IMR-90 (cell line): Measurements from ENCODE around the gene CASTOR1. TPM values are rescaled to one million over a fixed set of nuclear protein-coding genes. Genes with fewer than 3 reads are reported as not detected.

Source experiments
- ATAC-seq: fragments of 200-7000 bp; cut with Tn5 transposase; 2 replicates; pipeline ENCODE4 v1.9.1; 2020; ENCODE audit warnings: low read depth, mild to moderate bottlenecking, moderate library complexity
- BruUV-seq: library from RNA; stranded (reverse); fragments of 400-500 nt; replicated peaks from 2 replicates; lab custom pipeline; 2021; lab: Mats Ljungman, UMichigan
- CTCF ChIA-PET: fragments of 300-600 bp; formaldehyde crosslinking; extraction: SDS; loops from one replicate; lab custom pipeline; 2021; ENCODE audit warnings: antibody characterized with exemption; lab: Yijun Ruan, JAX
- POLR2A ChIA-PET: fragments of 300-600 bp; sonication (Branson Sonifier 250); formaldehyde crosslinking; loops from one replicate; lab custom pipeline; 2022; ENCODE audit warnings: antibody characterized with exemption; ENCODE audit not compliant: unreplicated experiment; lab: Charles Lee
- DNase-seq: peaks from one replicate; pipeline ENCODE4 v3.0.0; 2013
- H2AFZ ChIP-seq: replicated peaks from 2 replicates; pipeline ENCODE3; 2013; ENCODE audit warnings: low read length, mild to moderate bottlenecking; ENCODE audit not compliant: poor library complexity
- H2AK5ac ChIP-seq: 2 replicates; pipeline ENCODE4 v1.6.1; 2013; ENCODE audit warnings: low read depth, low read length, inconsistent platforms
- H2AK9ac ChIP-seq: replicated peaks from 2 replicates; pipeline ENCODE3; 2013; ENCODE audit warnings: mild to moderate bottlenecking, low read depth, low read length, moderate library complexity; ENCODE audit not compliant: poor library complexity
- H2BK120ac ChIP-seq: 2 replicates; pipeline ENCODE4 v1.6.1; 2013; ENCODE audit warnings: low read depth, low read length, inconsistent platforms
- H2BK15ac ChIP-seq: 3 replicates; pipeline ENCODE4 v1.6.1; 2013; ENCODE audit warnings: low read depth, low read length, inconsistent platforms
- H2BK20ac ChIP-seq: 2 replicates; pipeline ENCODE4 v1.6.1; 2013; ENCODE audit warnings: low read depth, mild to moderate bottlenecking, inconsistent platforms, low read length, moderate library complexity
- H2BK5ac ChIP-seq: 2 replicates; pipeline ENCODE4 v1.6.1; 2013; ENCODE audit warnings: mild to moderate bottlenecking, low read depth, low read length, inconsistent platforms; ENCODE audit not compliant: poor library complexity, severe bottlenecking
- H3K14ac ChIP-seq: replicated peaks from 2 replicates; pipeline ENCODE4 v1.6.1; 2013; ENCODE audit warnings: low read depth, low read length, inconsistent platforms
- H3K18ac ChIP-seq: 2 replicates; pipeline ENCODE4 v1.6.1; 2013; ENCODE audit warnings: low read depth, low read length, control low read depth
- H3K23ac ChIP-seq: 2 replicates; pipeline ENCODE4 v1.6.1; 2013; ENCODE audit warnings: low read depth, low read length, inconsistent platforms
- H3K27ac ChIP-seq: 2 replicates; pipeline ENCODE4 v1.5.1; 2013; ENCODE audit warnings: mild to moderate bottlenecking, control low read depth, low read length; ENCODE audit not compliant: insufficient read depth
- H3K27me3 ChIP-seq: 2 replicates; pipeline ENCODE4 v1.6.1; 2013; ENCODE audit warnings: low read length; ENCODE audit not compliant: control insufficient read depth, insufficient read depth
- H3K36me3 ChIP-seq: 2 replicates; pipeline ENCODE4 v1.6.1; 2013; ENCODE audit warnings: low read length, mixed read lengths; ENCODE audit not compliant: control insufficient read depth, insufficient read depth
- H3K4ac ChIP-seq: 2 replicates; pipeline ENCODE4 v1.6.1; 2013; ENCODE audit warnings: low read depth, low read length, inconsistent platforms
- H3K4me1 ChIP-seq: 2 replicates; pipeline ENCODE4 v1.6.1; 2013; ENCODE audit warnings: low read length, mixed read lengths; ENCODE audit not compliant: control insufficient read depth, insufficient read depth
- H3K4me2 ChIP-seq: 2 replicates; pipeline ENCODE4 v1.6.1; 2013; ENCODE audit warnings: low read depth, mild to moderate bottlenecking, control low read depth, low read length, moderate library complexity
- H3K4me3 ChIP-seq: 2 replicates; pipeline ENCODE4 v1.5.1; 2013; ENCODE audit warnings: low read depth, mild to moderate bottlenecking, control low read depth, low read length, moderate library complexity; ENCODE audit not compliant: insufficient read depth
- H3K56ac ChIP-seq: 2 replicates; pipeline ENCODE4 v1.6.1; 2013; ENCODE audit warnings: low read length, inconsistent platforms; ENCODE audit not compliant: insufficient read depth; ENCODE audit errors: extremely low read depth
- H3K79me1 ChIP-seq, 2 experiments: 2 replicates each; pipeline ENCODE4 v1.6.1; 2013; ENCODE audit warnings: low read length in 2 of 2, inconsistent platforms in 1 of 2, low read depth in 1 of 2
- H3K9ac ChIP-seq: 2 replicates; pipeline ENCODE4 v1.6.1; 2013; ENCODE audit warnings: low read depth, low read length, control low read depth
- H3K9me1 ChIP-seq: 2 replicates; pipeline ENCODE4 v1.6.1; 2013; ENCODE audit warnings: low read length, inconsistent platforms; ENCODE audit not compliant: insufficient read depth
- H3K9me3 ChIP-seq: 2 replicates; pipeline ENCODE4 v1.6.1; 2013; ENCODE audit warnings: low read length; ENCODE audit not compliant: control insufficient read depth, insufficient read depth
- H4K20me1 ChIP-seq: 2 replicates; pipeline ENCODE4 v1.6.1; 2013; ENCODE audit warnings: low read length, inconsistent platforms; ENCODE audit not compliant: insufficient read depth
- H4K5ac ChIP-seq: 2 replicates; pipeline ENCODE4 v1.6.1; 2013; ENCODE audit warnings: mild to moderate bottlenecking, low read depth, low read length, control low read depth
- H4K8ac ChIP-seq, 2 experiments: 2 replicates each; pipeline ENCODE4 v1.6.1; 2013; ENCODE audit warnings: low read depth in 2 of 2, low read length in 2 of 2, control low read depth in 1 of 2, inconsistent platforms in 1 of 2
- H4K91ac ChIP-seq: 2 replicates; pipeline ENCODE4 v1.6.1; 2013; ENCODE audit warnings: low read depth, low read length, inconsistent platforms; ENCODE audit not compliant: insufficient read depth
- BHLHE40 ChIP-seq: fragments of 150-350 bp; IDR thresholded peaks from 2 replicates; pipeline ENCODE4 v1.6.1; 2016; ENCODE audit warnings: mild to moderate bottlenecking, low read depth, low read length
- CEBPB ChIP-seq: IDR thresholded peaks from 2 replicates; pipeline ENCODE4 v1.6.1; 2012; ENCODE audit warnings: low read depth, low read length, improper control_type of control experiment
- CHD1 ChIP-seq: IDR thresholded peaks from 2 replicates; pipeline ENCODE4 v1.6.1; 2012; ENCODE audit warnings: low read depth, low read length, improper control_type of control experiment
- FOS ChIP-seq: fragments of 150-350 bp; IDR thresholded peaks from 2 replicates; pipeline ENCODE4 v1.6.1; 2016; ENCODE audit warnings: low read depth, low read length
- MAFK ChIP-seq: IDR thresholded peaks from 2 replicates; pipeline ENCODE4 v1.6.1; 2012; ENCODE audit warnings: low read depth, low read length, improper control_type of control experiment
- MAZ ChIP-seq: IDR thresholded peaks from 2 replicates; pipeline ENCODE4 v1.6.1; 2012; ENCODE audit warnings: low read depth, mild to moderate bottlenecking, low read length, improper control_type of control experiment, moderate library complexity, borderline replicate concordance
- MXI1 ChIP-seq: IDR thresholded peaks from 2 replicates; pipeline ENCODE4 v1.6.1; 2012; ENCODE audit warnings: low read depth, mild to moderate bottlenecking, low read length, moderate library complexity, borderline replicate concordance
- POLR2A ChIP-seq: IDR thresholded peaks from 2 replicates; pipeline ENCODE4 v1.6.1; 2012; ENCODE audit warnings: mild to moderate bottlenecking, low read depth, low read length
- RAD21 ChIP-seq: IDR thresholded peaks from 2 replicates; pipeline ENCODE4 v1.6.1; 2012; ENCODE audit warnings: low read length, improper control_type of control experiment
- RCOR1 ChIP-seq: IDR thresholded peaks from 2 replicates; pipeline ENCODE4 v1.6.1; 2012; ENCODE audit warnings: mild to moderate bottlenecking, low read length, improper control_type of control experiment; ENCODE audit not compliant: insufficient replicate concordance
- RFX5 ChIP-seq: IDR thresholded peaks from 2 replicates; pipeline ENCODE4 v1.8.0; 2012; ENCODE audit warnings: low read depth, mild to moderate bottlenecking, low read length, moderate library complexity
- SMC3 ChIP-seq: fragments of 150-350 bp; IDR thresholded peaks from 2 replicates; pipeline ENCODE4 v1.6.1; 2016; ENCODE audit warnings: low read depth, mild to moderate bottlenecking, antibody characterized with exemption, low read length, moderate library complexity
- USF2 ChIP-seq: fragments of 150-350 bp; IDR thresholded peaks from 2 replicates; pipeline ENCODE4 v1.6.1; 2017; ENCODE audit warnings: mild to moderate bottlenecking, antibody characterized with exemption, low read length, low read depth
- WGBS, 2 experiments: methylation state at CpG; one replicate each; pipeline versions ENCODE4 v1.1.5 to v1.1.7; 2013; ENCODE audit warnings: missing lambda C conversion rate in 2 of 2; ENCODE audit not compliant: insufficient read length in 1 of 2; ENCODE audit errors: extremely low coverage in 2 of 2; 5-methylcytosine and 5-hydroxymethylcytosine counted together
- dilution Hi-C: fragments of 300-500 bp; cut with HindIII; formaldehyde crosslinking; loops from one replicate; pipeline ENCODE4 v1.14.3; 2018; ENCODE audit warnings: low sequenced_read_pairs; ENCODE audit not compliant: unreplicated experiment
- in situ Hi-C: fragments of 300-500 bp; cut with MboI; formaldehyde crosslinking; loops from 3 replicates; pipeline ENCODE4 v1.14.3; 2019; ENCODE audit warnings: low sequenced_read_pairs, inconsistent platforms, mixed read lengths
- intact Hi-C: fragments of 100-400 bp; cut with micrococcal nuclease; formaldehyde crosslinking; loops from 2 replicates; pipeline ENCODE4 v1.10.0; 2022
- polyA plus RNA-seq, 3 experiments: library from polyadenylated mRNA; depleted of rRNA; stranded (reverse); fragments of >200 nt; gene quantifications; 2 replicates each; pipeline ENCODE4 v1.2.3, GENCODE V29; 2012; ENCODE audit warnings: low replicate concordance in 1 of 3
- total RNA-seq: library from RNA; depleted of rRNA; stranded (reverse); fragments of >200 nt; gene quantifications from 2 replicates; pipeline ENCODE4 v1.2.3, GENCODE V29; 2012
- TF ChIP-seq, protein P1 (sequence below): conservative IDR thresholded peaks from 2 replicates; pipeline ENCODE4 v1.5.1; 2012; ENCODE audit warnings: mild to moderate bottlenecking, low read depth, low read length, improper control_type of control experiment
- TF ChIP-seq, protein P2 (sequence below): fragments of 150-350 bp; IDR thresholded peaks from 2 replicates; pipeline ENCODE4 v1.6.1; 2016; ENCODE audit warnings: low read depth, mild to moderate bottlenecking, low read length, moderate library complexity, borderline replicate concordance

The CASTOR1 gene
- total and polyA plus RNA-seq, 2 of the 4 experiments (the other 2 are of a cell fraction): 10.6 to 23.5 TPM

- POLR2A ChIA-PET: interaction anchor here (0.6 to 0.9 kb wide), 2 partner anchors 20 to 38 kb away, joined by 3 read pairs; no protein-coding TSS in a partner anchor
- peaks cover 54% of the 10 kb centered on the region for H3K4me1 ChIP-seq
- TF ChIP-seq CEBPB (no peak), POLR2A (no peak), MAZ (peak; percentile 24), RFX5 (no peak), RCOR1 (no peak), SMC3 (no peak), USF2 (0 out of 2 replicates have a peak, but pooled peaks have one; percentile 17), FOS (peak; percentile 51), BHLHE40 (no peak), RAD21 (no peak; the same call in 1 of the 2 replicates), MAFK (no peak), MXI1 (peak; percentile 26; the same call in 1 of the 2 replicates), CHD1 (no peak; the same call in 1 of the 2 replicates)
- TF ChIP-seq, protein P1, sequence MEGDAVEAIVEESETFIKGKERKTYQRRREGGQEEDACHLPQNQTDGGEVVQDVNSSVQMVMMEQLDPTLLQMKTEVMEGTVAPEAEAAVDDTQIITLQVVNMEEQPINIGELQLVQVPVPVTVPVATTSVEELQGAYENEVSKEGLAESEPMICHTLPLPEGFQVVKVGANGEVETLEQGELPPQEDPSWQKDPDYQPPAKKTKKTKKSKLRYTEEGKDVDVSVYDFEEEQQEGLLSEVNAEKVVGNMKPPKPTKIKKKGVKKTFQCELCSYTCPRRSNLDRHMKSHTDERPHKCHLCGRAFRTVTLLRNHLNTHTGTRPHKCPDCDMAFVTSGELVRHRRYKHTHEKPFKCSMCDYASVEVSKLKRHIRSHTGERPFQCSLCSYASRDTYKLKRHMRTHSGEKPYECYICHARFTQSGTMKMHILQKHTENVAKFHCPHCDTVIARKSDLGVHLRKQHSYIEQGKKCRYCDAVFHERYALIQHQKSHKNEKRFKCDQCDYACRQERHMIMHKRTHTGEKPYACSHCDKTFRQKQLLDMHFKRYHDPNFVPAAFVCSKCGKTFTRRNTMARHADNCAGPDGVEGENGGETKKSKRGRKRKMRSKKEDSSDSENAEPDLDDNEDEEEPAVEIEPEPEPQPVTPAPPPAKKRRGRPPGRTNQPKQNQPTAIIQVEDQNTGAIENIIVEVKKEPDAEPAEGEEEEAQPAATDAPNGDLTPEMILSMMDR: no peak
- TF ChIP-seq, protein P2, sequence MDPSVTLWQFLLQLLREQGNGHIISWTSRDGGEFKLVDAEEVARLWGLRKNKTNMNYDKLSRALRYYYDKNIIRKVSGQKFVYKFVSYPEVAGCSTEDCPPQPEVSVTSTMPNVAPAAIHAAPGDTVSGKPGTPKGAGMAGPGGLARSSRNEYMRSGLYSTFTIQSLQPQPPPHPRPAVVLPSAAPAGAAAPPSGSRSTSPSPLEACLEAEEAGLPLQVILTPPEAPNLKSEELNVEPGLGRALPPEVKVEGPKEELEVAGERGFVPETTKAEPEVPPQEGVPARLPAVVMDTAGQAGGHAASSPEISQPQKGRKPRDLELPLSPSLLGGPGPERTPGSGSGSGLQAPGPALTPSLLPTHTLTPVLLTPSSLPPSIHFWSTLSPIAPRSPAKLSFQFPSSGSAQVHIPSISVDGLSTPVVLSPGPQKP: no peak
Observed at GRCh38 chr22:30250661-30251267, 38.5 kb downstream of the CASTOR1 start.

More at GRCh38 chr22:30250661-30251267, 38.5 kb downstream of the CASTOR1 start:
- WGBS, 2 experiments: no CpG with 5 or more reads among the region's 12 CpGs
- H3K4me3 ChIP-seq: no peak overlapping the region
- in situ Hi-C loops (no loop called here), intact Hi-C loops (no loop called here), dilution Hi-C loops (no loop called here)
- peak; percentile 86 for DNase-seq
- H4K8ac ChIP-seq: peak overlapping the region; percentile 98
- H3K36me3 ChIP-seq: no peaks in the 10 kb centered on the region
- H2AK9ac ChIP-seq: peak overlapping the region; percentile 89
- no peaks in the 10 kb centered on the region for H3K27me3 ChIP-seq
- H2BK5ac ChIP-seq: peak overlapping the region; percentile 70
- H3K9me1 ChIP-seq: peaks cover 16% of the 10 kb centered on the region
- CTCF ChIA-PET: no interaction called here
- no peak overlapping the region for H3K4me2 ChIP-seq
- H3K27ac ChIP-seq: peak overlapping the region; percentile 76
- no peaks in the 10 kb centered on the region for H4K20me1 ChIP-seq
- peak overlapping the region; percentile 96 for H2BK120ac ChIP-seq
- ATAC-seq: peak; percentile 7; the same call in 1 of the 2 replicates
- no TSS peak for BruUV-seq
- H3K9ac ChIP-seq: no peak overlapping the region
- no peak overlapping the region; the same call in 1 of the 2 replicates for H3K23ac ChIP-seq
- peak overlapping the region; percentile 89 for H2BK20ac ChIP-seq
- peak overlapping the region; percentile 41; the same call in 1 of the 2 replicates for H3K14ac ChIP-seq
- H4K5ac ChIP-seq: peak overlapping the region; percentile 87
- H3K18ac ChIP-seq: peak overlapping the region; percentile 66
- peak overlapping the region; percentile 99; the same call in 2 of the 3 replicates for H2BK15ac ChIP-seq
- peak overlapping the region; percentile 71 for H2AFZ ChIP-seq
- H3K9me3 ChIP-seq: no peaks in the 10 kb centered on the region
- H4K91ac ChIP-seq: peak overlapping the region; percentile 97
- H3K79me1 ChIP-seq: peaks cover 4 to 15% of the 10 kb centered on the region in 2 experiments; a peak in 3 of 4 replicates
- H3K4ac ChIP-seq: peak overlapping the region; percentile 95
- no peak overlapping the region for H3K56ac ChIP-seq
- H2AK5ac ChIP-seq: peak overlapping the region; percentile 100
